Inferior parietal cortex (tissue), 1 donor: ENCODE data around the gene SRD5A3.
A peak's percentile ranks its signal among the peaks of the same experiment; 100 is the strongest.

ENCODE experiments used
- DNase-seq: peaks from one replicate; pipeline ENCODE4 v3.0.0-alpha.2; 2016; ENCODE audit errors: extremely low spot score

The SRD5A3 gene

DNA sequence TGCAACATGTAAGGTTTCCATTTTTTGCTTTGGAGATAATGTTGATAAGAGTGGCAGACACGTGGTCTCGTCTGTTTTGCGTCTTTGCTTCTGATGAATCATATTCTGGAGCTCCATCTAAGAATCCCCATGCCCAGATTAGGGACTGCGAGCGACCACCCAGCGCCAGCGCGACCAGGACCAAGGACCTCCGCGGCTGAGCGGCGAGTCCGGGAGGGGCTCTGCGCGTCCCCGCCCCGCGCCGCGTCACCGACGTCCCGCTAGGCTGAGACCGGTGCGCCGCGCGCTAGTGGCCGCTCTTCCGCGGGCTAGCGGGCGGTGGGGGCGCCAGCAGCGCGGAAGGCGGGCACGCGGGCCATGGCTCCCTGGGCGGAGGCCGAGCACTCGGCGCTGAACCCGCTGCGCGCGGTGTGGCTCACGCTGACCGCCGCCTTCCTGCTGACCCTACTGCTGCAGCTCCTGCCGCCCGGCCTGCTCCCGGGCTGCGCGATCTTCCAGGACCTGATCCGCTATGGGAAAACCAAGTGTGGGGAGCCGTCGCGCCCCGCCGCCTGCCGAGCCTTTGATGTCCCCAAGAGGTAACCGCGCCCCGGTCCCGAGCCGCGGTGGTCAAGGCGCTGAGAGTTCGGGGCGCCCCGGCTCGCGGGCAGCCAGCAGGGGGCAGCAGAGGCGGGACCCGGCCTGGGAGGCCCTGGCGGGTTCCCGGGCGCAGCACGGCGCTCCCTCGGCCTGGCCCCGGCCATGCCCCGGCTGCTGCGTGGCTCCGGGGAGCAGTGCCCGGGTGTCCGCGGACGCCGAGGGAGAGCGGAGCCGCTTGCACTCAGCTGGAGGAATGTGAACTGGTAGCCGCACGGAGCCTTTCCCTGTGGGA, at the start of gene SRD5A3:
TSS of gene SRD5A3 (plus strand) at position 263 of the 871 bp plus-strand sequence. CDS start at position 358, 95 bp downstream.
- peak; percentile 84 for DNase-seq

DNA sequence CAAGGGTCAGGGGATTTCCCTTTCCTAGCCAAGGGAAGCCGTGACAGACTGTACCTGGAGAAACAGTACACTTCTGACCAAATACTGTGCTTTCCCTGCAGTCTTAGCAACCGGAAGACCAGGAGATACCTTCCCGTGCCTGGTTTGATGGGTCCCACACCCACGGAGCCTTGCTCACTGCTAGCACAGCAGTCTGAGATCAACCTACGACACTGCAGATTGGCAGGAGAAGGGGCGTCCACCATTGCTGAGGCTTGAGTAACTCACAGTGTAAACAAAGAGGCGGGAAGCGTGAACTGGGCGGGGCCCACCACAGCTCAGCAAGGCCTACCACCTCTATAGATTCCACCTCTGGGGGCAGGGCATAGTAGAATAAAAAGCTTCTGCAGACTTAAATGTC, 48.7 kb upstream of the SRD5A3 start:
- no peak for DNase-seq

DNA sequence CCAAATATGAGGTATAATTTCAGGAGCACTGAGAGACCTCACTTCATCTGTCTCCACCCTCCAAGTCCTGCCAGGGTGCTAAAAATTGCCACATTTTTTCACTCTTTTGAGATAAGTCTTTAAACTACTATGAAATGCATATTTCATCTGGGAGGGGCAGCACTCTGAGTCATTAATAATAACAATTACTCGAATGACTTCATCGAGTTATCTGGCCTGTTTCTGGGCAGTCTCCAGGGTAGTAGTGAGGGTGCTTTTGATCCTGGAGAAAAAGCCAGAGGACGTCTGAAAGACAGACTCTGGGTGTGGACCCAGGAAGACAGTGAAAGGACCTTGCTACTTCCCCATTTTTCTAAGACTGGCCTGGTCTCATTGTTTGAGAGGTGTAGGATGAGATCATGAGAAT, 42.3 kb upstream of the SRD5A3 start:
- no peak for DNase-seq

DNA sequence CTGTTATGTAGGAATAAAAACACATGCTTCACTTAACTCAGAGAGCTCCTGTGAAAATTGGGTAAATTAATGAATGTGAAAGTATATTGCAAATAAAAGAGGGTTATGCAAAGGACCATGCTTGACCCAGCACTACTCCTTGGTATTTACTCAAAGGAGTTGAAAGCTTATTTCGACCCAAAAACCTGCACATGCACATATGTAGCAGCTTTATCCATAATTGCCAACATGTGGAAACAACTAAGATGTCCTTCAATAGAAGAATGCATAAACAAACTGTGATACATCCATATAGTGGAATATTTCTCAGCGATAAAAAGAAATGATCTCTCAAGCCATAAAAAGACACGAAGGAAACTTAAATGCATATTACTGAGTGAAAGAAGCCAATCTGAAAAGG, 41.7 kb upstream of the SRD5A3 start:
- no peak for DNase-seq

GRCh38 chr4:55308071-55308470, 38.0 kb upstream of the SRD5A3 start:
- DNase-seq: no peak

DNA sequence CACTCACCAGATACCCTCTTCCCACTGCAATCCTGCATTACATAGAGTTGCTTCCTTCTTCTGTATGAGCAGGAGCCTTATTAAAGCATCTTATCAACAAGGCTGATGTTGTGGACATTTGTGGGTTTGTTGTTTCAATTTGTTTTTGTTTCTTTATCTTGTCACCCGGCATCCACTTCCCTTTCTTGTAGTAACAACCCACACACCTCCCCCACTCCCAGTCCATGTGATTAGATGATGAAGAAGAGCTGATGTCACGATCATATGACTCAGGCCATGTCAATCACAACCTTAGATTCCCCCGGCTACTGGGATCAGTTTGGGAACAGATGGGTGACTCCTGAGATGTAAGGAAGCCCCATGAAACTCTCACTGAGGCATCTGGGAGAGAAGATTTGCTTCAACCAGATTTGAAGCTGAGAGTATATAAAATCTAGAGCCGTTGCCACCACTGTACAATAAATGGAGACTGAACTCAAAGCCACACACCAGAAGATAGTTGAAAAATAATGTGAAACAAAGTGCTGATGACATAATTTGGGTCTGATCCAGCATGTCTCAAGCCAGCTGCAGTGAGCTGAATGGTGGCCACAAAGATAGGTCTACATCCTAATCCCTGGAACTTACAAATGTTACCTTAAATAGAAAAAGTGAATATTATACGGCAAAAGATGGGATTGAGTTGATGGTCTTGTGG, 34.1 kb upstream of the SRD5A3 start:
- peak; percentile 58 for DNase-seq

GRCh38 chr4:55312489-55313101, 33.4 kb upstream of the SRD5A3 start:
- no peak for DNase-seq

DNA sequence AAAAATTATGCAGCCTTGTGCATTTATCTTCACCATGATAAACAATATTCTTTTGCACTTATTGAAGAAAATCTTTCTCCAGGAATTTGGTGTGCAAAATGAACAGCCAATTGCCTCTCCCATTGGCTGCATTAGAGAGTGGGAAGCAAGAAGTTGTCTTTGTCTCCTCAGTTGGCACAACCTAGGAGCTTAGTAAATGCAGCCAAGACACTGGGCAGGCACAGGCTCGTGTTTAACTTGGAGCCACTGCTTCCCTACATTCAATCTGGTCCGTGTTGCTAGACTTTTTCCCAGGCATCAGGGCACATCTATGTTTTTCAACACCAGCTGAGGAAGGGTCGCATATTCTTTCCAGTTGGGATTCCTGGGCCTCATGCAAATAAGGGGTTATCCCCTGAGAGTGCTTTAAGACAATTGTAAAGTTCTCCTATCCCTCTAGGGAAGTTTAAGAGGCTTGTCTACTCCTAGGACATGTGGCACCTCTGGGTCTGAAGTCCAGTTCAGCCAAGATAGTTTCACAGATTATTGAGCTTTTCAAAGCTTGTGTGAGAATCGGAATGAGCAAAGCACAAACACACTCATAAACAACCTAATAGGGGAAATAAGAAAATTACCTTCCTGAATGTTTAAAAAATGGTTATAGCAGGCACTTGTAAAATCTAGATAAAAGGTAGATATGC, 31.8 kb upstream of the SRD5A3 start:
- no peak for DNase-seq

- DNase-seq: no peak
Measured at GRCh38 chr4:55318175-55319129, 27.6 kb upstream of the SRD5A3 start.

DNA sequence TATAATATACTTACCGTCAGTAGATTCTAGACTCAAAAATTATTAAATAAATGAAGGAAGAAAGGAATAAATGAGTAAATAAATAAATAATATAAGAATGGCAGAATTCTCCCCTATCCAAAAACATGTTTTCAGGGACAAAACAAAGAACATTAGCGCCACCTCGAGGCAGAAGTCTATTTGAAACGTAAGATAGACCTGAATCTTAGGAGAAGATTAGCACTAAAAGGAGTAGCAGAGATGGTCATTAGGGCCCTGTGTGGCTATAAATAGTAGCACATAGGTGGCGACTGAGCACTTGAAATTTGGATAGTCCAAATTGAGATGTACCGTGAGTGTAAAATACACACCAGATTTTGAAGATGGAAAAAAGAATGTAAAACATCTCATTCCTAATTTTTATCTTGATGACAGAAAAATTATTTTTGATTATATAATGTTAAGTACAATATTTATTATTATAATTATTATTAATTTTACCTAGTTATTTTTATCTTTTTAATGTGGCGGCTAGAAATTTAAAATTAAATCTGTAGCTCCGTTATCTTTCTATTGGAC, 24.3 kb upstream of the SRD5A3 start:
- peak; percentile 97 for DNase-seq

DNA sequence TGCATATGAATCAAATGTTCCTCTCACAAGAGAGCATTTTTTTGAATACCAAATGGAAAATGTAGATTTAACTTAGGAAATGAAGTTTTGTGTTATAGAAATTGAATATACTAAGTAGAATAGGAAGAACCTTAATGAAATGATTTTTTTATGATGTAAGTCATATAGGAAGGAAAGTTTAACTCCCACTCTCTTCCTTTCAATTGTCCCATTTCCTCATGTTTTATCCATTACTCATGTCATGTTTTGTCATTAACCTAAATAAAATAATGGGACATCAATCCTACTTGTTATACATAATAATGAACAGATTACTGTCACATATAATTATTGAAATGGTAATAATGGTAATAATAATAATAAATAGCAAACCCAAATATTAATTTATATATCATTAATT, 22.7 kb upstream of the SRD5A3 start:
- no peak for DNase-seq

DNA sequence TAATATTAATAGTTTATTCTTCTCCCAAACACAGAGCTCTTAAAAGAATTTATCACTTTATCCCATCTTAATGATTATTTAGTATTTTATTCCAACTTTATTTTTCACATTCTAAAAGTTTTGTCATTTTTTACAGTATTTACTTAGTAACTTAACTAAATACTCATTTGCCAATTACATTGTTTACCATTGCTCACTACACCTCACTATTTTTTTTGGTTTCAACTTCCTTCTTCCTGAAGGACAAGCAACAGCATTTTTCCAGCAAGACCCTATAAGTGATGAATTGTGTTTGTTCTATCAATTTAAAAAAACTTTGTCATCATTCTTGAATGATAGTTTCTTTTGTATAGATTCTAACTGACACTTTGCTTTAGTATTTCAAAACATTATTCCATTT, 19.4 kb upstream of the SRD5A3 start:
- DNase-seq: no peak

DNA sequence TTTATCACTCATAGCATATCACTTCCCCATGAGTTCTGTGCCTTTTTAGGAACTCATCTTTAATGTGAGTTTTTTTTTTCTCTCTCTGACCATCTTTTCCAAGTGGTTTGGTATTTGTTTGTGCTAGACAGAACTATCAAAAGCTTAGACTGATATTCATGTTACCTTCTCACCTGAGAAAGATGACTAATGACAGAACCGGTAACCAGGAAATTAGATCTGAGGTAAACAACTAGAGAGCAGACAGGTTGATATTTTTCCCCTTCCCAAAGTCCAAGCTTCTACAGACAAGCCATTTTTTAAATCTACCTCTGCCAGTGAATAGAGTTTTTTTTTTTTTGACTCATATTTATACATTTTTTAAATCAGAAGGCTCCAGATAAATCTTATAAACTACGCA, 17.0 kb upstream of the SRD5A3 start:
- no peak for DNase-seq

DNA sequence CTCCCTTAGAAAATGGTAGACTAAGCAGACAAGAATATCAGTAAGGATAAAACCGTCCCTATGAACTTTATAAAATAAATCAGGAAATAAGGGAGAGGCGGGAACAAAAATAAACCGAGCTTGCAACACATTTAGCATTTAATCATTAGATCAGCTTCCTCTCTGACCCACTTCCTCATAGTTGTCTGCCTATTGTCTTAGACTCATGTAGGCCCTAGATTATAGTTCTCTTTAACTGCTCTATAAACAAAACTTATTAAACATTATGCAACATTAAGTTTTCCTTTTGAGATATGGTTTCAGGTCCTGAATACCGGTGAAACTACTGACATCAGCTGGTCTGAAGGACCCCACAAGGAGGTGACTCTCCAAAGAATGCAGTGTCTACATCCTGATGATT, 15.8 kb upstream of the SRD5A3 start:
- no peak for DNase-seq

GRCh38 chr4:55336138-55337034, 9.7 kb upstream of the SRD5A3 start:
- DNase-seq: no peak

DNA sequence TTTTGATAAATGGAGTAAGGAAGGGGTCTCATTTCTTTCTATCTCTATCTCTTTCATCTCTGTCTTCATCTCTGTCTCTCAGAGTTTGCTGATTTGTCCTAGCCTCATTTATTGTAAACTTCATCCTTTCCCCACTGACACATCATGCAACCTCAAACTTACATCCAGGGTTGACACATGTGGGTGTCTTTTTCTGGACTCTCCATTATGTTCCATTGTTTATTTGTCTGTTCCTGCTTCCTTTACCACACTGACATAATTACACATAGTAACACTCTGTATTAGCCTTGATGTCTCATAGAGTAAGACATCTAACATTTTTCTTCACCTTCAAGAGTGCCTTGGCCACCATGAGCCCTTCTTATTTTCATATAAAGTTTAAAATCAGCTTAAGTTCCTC, 8.1 kb upstream of the SRD5A3 start:
- DNase-seq: no peak

GRCh38 chr4:55338486-55338885, 7.6 kb upstream of the SRD5A3 start:
- DNase-seq: no peak

- DNase-seq: no peak
Measured at GRCh38 chr4:55340266-55340665, 5.8 kb upstream of the SRD5A3 start.

GRCh38 chr4:55343887-55344286, 2.2 kb upstream of the SRD5A3 start:
- DNase-seq: no peak

- DNase-seq: no peak
Measured at GRCh38 chr4:55345054-55345453, 988 bp upstream of the SRD5A3 start.
